Keratinocyte (primary cell): ENCODE results near the gene CACNA1C. TPM values are rescaled to one million over a fixed set of nuclear protein-coding genes. Genes with fewer than 3 reads are reported as not detected.

Source experiments
- DNase-seq: peaks from one replicate; pipeline ENCODE4 v3.0.0-alpha.2; 2011; ENCODE audit warnings: low read depth, missing footprints, low spot score
- FAIRE-seq: peaks from 2 replicates; lab custom pipeline; 2011; peaks lifted over from hg19 to GRCh38; lab: Jason Lieb, UNC
- H2AFZ ChIP-seq: 2 replicates; pipeline ENCODE4 v1.6.0; 2012; ENCODE audit warnings: low read length, control low read depth, inconsistent platforms; ENCODE audit not compliant: control insufficient read depth
- H3K27ac ChIP-seq: 2 replicates; pipeline ENCODE4 v1.5.1; 2011; ENCODE audit warnings: low read length; ENCODE audit not compliant: control insufficient read depth, insufficient read depth
- H3K27me3 ChIP-seq: 3 replicates; pipeline ENCODE4 v1.6.0; 2011; ENCODE audit warnings: low read length; ENCODE audit not compliant: control insufficient read depth, insufficient read depth; ENCODE audit errors: extremely low read depth
- H3K36me3 ChIP-seq, 2 experiments: 2 replicates in 1 of 2; 3 replicates in 1 of 2; pipeline ENCODE4 v1.5.1; 2011; ENCODE audit warnings: low read length in 2 of 2, mild to moderate bottlenecking in 1 of 2; ENCODE audit not compliant: control insufficient read depth in 2 of 2, insufficient read depth in 2 of 2; ENCODE audit errors: extremely low read depth in 1 of 2
- H3K4me1 ChIP-seq: 3 replicates; pipeline ENCODE4 v1.5.1; 2011; ENCODE audit warnings: low read length; ENCODE audit not compliant: control insufficient read depth, insufficient read depth; ENCODE audit errors: extremely low read depth
- H3K4me2 ChIP-seq: 3 replicates; pipeline ENCODE4 v1.6.0; 2011; ENCODE audit warnings: low read depth, low read length; ENCODE audit not compliant: control insufficient read depth, insufficient read depth; ENCODE audit errors: extremely low read depth
- H3K4me3 ChIP-seq, 3 experiments: fragments of 200-600 bp in 1 of 3; sonication (generic) in 1 of 3; 2 replicates in 2 of 3; 3 replicates in 1 of 3; pipeline ENCODE4 v1.5.1; 2011 to 2016; ENCODE audit warnings: low read length in 3 of 3, mild to moderate bottlenecking in 3 of 3, control low read depth in 2 of 3, inconsistent platforms in 1 of 3, low read depth in 1 of 3, mixed read lengths in 1 of 3, mixed run types in 1 of 3, moderate library complexity in 1 of 3; ENCODE audit not compliant: control insufficient read depth in 2 of 3, insufficient read depth in 2 of 3; ENCODE audit errors: extremely low read depth in 1 of 3
- H3K79me2 ChIP-seq: 2 replicates; pipeline ENCODE4 v1.6.0; 2012; ENCODE audit warnings: low read length; ENCODE audit not compliant: control insufficient read depth, insufficient read depth
- H3K9ac ChIP-seq: 3 replicates; pipeline ENCODE4 v1.6.0; 2011; ENCODE audit warnings: low read length; ENCODE audit not compliant: control insufficient read depth, insufficient read depth; ENCODE audit errors: extremely low read depth
- H3K9me1 ChIP-seq: 3 replicates; pipeline ENCODE4 v1.6.0; 2011; ENCODE audit warnings: low read length; ENCODE audit not compliant: control insufficient read depth, insufficient read depth; ENCODE audit errors: extremely low read depth
- H3K9me3 ChIP-seq: 2 replicates; pipeline ENCODE4 v1.5.1; 2012; ENCODE audit warnings: low read depth, low read length; ENCODE audit not compliant: control insufficient read depth
- H4K20me1 ChIP-seq: 3 replicates; pipeline ENCODE4 v1.6.0; 2011; ENCODE audit warnings: low read length; ENCODE audit not compliant: control insufficient read depth, insufficient read depth; ENCODE audit errors: extremely low read depth
- EZH2 ChIP-seq: IDR thresholded peaks from one replicate; pipeline ENCODE4 v1.6.1; 2012; ENCODE audit warnings: inconsistent platforms, mild to moderate bottlenecking, low read length, moderate library complexity
- dilution Hi-C: fragments of 300-500 bp; cut with MboI; formaldehyde crosslinking; loops from one replicate; pipeline ENCODE4 v1.7.0; 2020; ENCODE audit warnings: low sequenced_read_pairs; ENCODE audit not compliant: extremely low pct_ligation_motif_present
- polyA plus RNA-seq, 5 experiments: library from polyadenylated mRNA; depleted of rRNA in 3 of 5; stranded (reverse) in 3 of 5; stranded (forward) in 1 of 5; unstranded in 1 of 5; fragments of >200 nt; gene quantifications; 1 replicate in 1 of 5; 2 replicates in 3 of 5; 3 replicates in 1 of 5; pipeline versions ENCODE4 v1.2.1 to v1.2.3, GENCODE V29; 2011 to 2012; ENCODE audit warnings: missing spikeins in 2 of 5, low read depth in 1 of 5, low replicate concordance in 1 of 5
- TF ChIP-seq, protein P1 (sequence below), 3 experiments: IDR thresholded peaks in 1 of 3; conservative IDR thresholded peaks in 1 of 3; optimal IDR thresholded peaks in 1 of 3; 2 replicates in 2 of 3; 3 replicates in 1 of 3; pipeline versions ENCODE3 to v1.5.1; 2011; ENCODE audit warnings: low read length in 3 of 3, mild to moderate bottlenecking in 3 of 3, moderate library complexity in 2 of 3, control low read depth in 1 of 3, inconsistent platforms in 1 of 3; ENCODE audit not compliant: insufficient read depth in 2 of 3; ENCODE audit errors: extremely low read depth in 1 of 3

The CACNA1C gene
- polyA plus RNA-seq, 1 donor (not counting 4 experiments of a cell fraction or from before 2014, with no cell fraction given), result not detected

DNA sequence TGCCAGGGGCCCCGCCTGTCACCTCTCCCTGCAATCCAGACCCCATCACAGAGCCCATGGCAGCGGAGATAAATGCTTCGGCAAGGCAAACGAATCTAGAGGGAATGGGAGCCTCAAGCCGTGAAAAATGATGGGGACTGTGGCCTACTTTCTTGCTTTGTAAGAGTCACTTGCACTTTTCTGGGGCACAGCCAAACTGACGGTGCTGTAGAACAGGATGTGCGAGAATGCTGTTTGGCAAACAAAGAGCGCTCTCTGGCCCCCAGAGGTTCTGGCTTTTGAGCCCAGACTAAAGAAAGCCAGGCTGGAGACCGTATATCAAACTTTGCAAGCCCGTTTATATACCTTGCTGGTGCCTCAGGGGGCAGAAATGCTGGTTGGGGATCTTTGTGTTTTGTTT is 108.7 kb downstream of the CACNA1C start:
- Histone ChIP-seq H3K4me2 (no peak overlapping the region), H2AFZ (no peak overlapping the region), H3K27me3 (no peaks in the 10 kb centered on the region), H3K9me3 (no peaks in the 10 kb centered on the region), H3K9ac (no peak overlapping the region), H3K4me1 (no peaks in the 10 kb centered on the region), H3K36me3 (no peaks in the 10 kb centered on the region), H3K27ac (no peak overlapping the region), H3K4me3 (no peak overlapping the region), H3K9me1 (no peaks in the 10 kb centered on the region), H4K20me1 (no peaks in the 10 kb centered on the region), H3K79me2 (no peaks in the 10 kb centered on the region)
- FAIRE-seq (no peak), DNase-seq (no peak)
- dilution Hi-C loops, result no loop called here
- TF ChIP-seq, protein P1, sequence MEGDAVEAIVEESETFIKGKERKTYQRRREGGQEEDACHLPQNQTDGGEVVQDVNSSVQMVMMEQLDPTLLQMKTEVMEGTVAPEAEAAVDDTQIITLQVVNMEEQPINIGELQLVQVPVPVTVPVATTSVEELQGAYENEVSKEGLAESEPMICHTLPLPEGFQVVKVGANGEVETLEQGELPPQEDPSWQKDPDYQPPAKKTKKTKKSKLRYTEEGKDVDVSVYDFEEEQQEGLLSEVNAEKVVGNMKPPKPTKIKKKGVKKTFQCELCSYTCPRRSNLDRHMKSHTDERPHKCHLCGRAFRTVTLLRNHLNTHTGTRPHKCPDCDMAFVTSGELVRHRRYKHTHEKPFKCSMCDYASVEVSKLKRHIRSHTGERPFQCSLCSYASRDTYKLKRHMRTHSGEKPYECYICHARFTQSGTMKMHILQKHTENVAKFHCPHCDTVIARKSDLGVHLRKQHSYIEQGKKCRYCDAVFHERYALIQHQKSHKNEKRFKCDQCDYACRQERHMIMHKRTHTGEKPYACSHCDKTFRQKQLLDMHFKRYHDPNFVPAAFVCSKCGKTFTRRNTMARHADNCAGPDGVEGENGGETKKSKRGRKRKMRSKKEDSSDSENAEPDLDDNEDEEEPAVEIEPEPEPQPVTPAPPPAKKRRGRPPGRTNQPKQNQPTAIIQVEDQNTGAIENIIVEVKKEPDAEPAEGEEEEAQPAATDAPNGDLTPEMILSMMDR (optimal IDR thresholded peaks at IDR 0.05 in 1 of 3, IDR thresholded peaks at IDR 0.05 in 1 of 3, conservative IDR thresholded peaks at IDR 0.05 in 1 of 3; ENCODE audit: extremely low read depth in 1 of 3, insufficient read depth in 2 of 3, low read length in 3 of 3), result no peak
- no peak for TF ChIP-seq EZH2

DNA sequence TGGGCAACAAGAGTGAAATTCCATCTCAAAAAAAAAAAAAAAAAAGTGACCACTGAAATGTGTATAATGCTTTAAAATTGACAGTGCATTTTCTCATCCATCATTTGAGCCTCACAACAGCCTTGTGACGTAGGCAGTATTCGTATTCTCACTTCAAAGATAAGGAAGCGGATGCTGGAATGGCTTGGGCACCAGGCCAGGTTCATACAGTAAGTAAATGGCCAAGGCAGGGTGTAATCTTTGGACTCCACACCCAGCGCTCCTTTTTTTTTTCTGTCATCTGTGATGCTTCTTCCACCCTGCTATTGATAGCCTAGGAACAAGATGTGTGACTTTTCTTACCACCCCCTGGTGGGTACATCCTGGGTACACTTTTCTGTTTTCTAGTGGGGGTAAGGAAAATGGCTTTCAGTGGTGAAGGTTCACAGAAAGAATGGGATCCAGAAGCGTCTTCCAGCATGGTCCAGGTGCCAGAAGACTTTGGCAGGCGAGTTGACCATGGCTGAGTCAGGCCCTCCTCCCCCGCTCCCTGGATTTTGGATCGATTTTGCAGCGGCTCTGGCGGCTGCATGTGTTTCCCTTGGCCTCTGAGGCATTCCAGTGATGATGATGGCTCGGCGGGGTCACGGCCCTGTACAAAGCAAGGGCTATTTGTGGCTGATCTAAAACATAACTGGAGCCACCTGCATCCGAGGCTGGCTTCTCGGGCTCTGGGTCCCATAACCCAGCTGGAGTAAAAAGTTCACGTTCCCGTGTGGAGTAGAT is 110.6 kb downstream of the CACNA1C start:
- no peak overlapping the region for H3K27ac ChIP-seq

More for the DNA sequence above, 110.6 kb downstream of the CACNA1C start:
- Histone ChIP-seq H3K36me3 (no peaks in the 10 kb centered on the region), H3K79me2 (no peaks in the 10 kb centered on the region), H4K20me1 (no peaks in the 10 kb centered on the region), H3K4me3 (no peak overlapping the region), H3K4me1 (no peaks in the 10 kb centered on the region), H3K27me3 (no peaks in the 10 kb centered on the region), H3K9me3 (no peaks in the 10 kb centered on the region), H2AFZ (no peak overlapping the region), H3K9ac (no peak overlapping the region), H3K4me2 (no peak overlapping the region), H3K9me1 (no peaks in the 10 kb centered on the region)
- dilution Hi-C loops, result no loop called here
- TF ChIP-seq, protein P1 (optimal IDR thresholded peaks at IDR 0.05 in 1 of 3, IDR thresholded peaks at IDR 0.05 in 1 of 3, conservative IDR thresholded peaks at IDR 0.05 in 1 of 3; ENCODE audit: extremely low read depth in 1 of 3, insufficient read depth in 2 of 3, low read length in 3 of 3), result no peak
- no peak for TF ChIP-seq EZH2
- DNase-seq (no peak), FAIRE-seq (no peak)
